GM19099 (cell line): ENCODE results near the gene PGLYRP2.

Experiments used
- POLR2A ChIP-seq: IDR thresholded peaks from 3 replicates; pipeline ENCODE4 v1.6.1; 2011; ENCODE audit warnings: low read depth; ENCODE audit not compliant: insufficient read length; ENCODE audit errors: extremely low read depth

PGLYRP2 gene

DNA sequence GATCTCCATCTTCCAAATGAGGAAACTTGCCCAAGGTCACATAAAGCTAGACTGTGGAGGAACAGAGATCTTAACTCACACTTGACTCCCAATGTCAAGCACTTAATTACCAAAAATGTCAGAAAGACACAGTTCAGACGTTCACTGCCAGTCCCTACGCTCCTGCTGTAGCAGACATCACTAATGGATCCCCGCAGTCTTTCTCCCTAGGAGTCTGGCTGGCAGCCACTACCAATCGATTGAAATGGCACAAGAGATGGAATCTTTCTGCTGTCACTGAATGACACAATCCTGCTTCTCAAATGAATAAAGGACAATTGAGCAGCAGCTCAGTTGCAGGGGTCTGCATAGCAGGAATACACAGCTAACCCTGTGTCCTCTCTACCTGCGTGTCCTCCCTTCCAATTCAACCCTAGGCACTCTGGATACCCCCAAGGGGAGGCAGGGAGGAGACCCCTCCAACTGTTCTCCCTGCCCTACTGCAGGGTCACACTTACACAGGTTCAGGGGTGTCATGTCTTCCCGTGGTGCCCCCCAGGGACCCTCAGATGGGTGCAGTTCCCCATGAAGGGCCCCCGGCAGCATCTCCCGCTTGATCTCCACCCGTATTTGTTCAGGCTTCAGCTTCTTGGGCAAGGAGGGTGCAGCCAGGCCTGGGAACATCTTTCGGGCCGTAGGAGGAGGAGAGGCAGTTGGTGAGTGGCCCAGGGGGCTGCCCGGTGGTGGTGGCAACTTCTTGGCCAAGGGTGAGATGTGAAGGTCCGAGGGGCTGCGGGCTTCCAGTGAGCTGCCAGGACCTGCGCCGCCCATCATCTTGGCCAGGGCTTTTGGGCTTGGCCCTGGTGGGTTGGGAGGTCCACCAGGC lies 52.6 kb downstream of the PGLYRP2 start:
- TF ChIP-seq POLR2A, result no peak

DNA sequence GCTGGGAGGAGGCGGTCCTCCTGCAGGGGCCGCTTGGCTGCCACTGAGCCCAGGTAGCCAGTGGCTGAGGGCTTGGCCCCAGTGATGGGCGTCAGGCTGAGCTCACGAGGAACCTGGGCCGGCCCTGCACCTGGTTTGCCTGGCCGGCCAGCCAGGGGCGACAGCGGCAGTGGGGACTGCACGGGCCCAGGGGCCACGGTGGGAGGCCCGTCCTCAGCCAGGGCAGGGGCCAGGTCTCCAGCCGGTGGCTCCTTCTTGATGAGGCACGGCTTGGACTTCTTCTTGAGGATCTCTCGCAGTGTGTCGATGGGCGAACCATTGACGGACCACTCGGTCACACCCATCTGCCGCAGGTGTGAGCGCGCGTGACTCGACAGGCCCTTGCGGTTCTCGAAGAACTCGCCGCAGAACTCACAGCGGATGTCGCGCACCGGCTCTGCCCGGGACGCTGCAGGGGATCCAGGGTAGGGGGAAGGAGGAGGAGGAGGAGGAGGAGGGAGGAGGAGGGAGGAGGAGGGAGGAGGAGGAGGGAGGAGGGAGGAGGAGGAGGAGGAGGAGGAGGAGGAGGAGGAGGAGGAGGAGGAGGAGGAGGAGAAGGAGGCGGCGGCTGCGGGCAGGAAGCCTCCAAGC lies 53.9 kb downstream of the PGLYRP2 start:
- no peak for TF ChIP-seq POLR2A

GRCh38 chr19:15424692-15425272 lies 54.5 kb downstream of the PGLYRP2 start:
- TF ChIP-seq POLR2A, result no peak

- TF ChIP-seq POLR2A, result no peak
Observed at GRCh38 chr19:15424121-15424520, 55.2 kb downstream of the PGLYRP2 start.

GRCh38 chr19:15423130-15423529 lies 56.2 kb downstream of the PGLYRP2 start:
- no peak for TF ChIP-seq POLR2A

DNA sequence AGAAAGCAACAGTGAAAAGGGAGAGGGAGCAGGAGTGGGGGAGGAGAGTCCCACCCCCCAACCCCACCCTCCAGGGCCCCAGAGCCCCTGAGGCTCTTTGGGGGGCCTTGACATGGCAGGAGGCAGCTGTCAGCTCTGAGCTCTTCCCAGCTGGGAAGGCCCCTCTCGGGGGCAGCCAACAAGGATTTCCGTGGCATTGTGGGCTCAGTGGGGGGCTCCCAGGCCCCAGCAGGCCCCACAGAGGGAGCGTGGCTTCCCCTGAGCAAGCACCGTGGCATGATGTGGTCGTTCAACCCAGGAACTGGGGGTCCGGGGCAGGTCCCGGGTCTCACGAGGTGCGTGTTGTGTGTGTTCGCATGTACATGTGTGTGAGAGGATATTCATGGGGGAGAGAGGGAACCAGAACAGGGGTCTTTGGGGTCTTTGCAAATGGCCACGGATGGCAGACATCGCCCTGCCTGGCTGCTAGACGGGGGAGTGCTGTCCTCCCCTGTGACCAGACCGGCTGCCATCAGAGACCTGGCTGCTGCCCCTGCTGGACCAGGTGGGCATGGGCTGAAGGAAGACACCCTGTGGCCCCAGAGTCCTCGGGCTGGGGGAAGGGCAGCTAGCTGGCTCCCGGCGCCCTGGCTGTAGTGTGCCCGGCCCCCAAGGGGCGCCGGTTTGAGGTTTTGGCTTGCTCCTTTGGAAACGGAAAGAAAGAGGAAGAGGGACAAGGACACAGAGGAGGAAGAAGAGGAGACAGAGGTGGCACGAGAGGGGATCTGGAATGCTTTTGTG lies 56.8 kb downstream of the PGLYRP2 start:
- TF ChIP-seq POLR2A, result no peak

DNA sequence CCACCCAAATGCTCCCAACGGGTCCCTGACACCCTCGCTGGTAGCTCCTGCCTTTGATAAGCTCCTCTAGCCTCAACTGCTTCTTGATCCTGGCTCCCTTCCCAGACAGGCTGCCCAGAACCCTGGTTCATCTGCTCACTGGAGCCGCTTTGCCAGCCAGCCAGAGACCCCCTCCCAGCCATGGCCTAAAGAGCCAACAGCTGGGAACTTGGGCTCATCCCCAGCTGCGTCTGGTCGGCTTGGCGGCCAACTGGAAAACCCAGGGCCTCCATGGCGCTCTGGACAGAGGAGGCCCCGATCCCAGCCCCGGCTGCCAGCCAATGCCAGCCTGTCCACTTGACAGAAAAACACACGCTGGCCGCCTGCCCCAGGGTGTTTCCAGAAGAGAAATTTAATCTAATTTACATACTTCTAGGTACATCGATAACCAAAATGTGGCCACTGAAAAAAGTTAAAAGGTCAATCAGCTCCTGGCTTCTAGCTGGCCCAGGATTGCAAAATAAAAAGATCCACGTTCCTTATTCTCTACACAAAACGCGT lies 57.5 kb downstream of the PGLYRP2 start:
- no peak for TF ChIP-seq POLR2A

- no peak for TF ChIP-seq POLR2A
Observed at GRCh38 chr19:15421136-15421695, 58.1 kb downstream of the PGLYRP2 start.

- no peak for TF ChIP-seq POLR2A
Observed at GRCh38 chr19:15419413-15420025, 59.8 kb downstream of the PGLYRP2 start.
